Stimulated activated CD4-positive, alpha-beta T cell treated with anti-CD3 and anti-CD28 coated beads, TNF-alpha, amount 100 ng/mL, for 4 hours (primary cell): ENCODE data around the gene AKT1S1.

ENCODE experiments used
- DNase-seq, 3 experiments: peaks; one replicate each; pipeline ENCODE4 v3.0.0-alpha.2; 2020; ENCODE audit warnings: low read depth in 3 of 3

The AKT1S1 gene

GRCh38 chr19:49854378-49855263 lies 22.5 kb downstream of the AKT1S1 start:
- DNase-seq, result no peak

GRCh38 chr19:49853852-49854377 lies 23.2 kb downstream of the AKT1S1 start:
- no peak for DNase-seq

GRCh38 chr19:49852631-49853126 lies 24.5 kb downstream of the AKT1S1 start:
- no peak for DNase-seq

- DNase-seq, result no peak
These were observed 25.5 kb downstream of the AKT1S1 start for GRCh38 chr19:49851456-49852259.

GRCh38 chr19:49850487-49851342 lies 26.4 kb downstream of the AKT1S1 start, which contains the start of gene PTOV1:
Gene PTOV1 (plus strand): TSS chr19:49851159.
- DNase-seq, result peak; percentile 77 to 80 (median 79)

- no peak for DNase-seq
These were observed 27.0 kb downstream of the AKT1S1 start for GRCh38 chr19:49850221-49850486.

- DNase-seq, result no peak
These were observed 27.5 kb downstream of the AKT1S1 start for GRCh38 chr19:49849433-49850220.

- DNase-seq, result no peak
These were observed 28.2 kb downstream of the AKT1S1 start for GRCh38 chr19:49848938-49849337.

- DNase-seq, result no peak
These were observed 29.1 kb downstream of the AKT1S1 start for GRCh38 chr19:49847731-49848696.

- DNase-seq, result no peak
These were observed 30.7 kb downstream of the AKT1S1 start for GRCh38 chr19:49846408-49846807.

- DNase-seq, result no peak
These were observed 31.7 kb downstream of the AKT1S1 start for GRCh38 chr19:49845414-49845813.

GRCh38 chr19:49844138-49845095 lies 32.7 kb downstream of the AKT1S1 start:
- no peak for DNase-seq

GRCh38 chr19:49843265-49843664 lies 33.9 kb downstream of the AKT1S1 start:
- no peak for DNase-seq

GRCh38 chr19:49840736-49841249 lies 36.4 kb downstream of the AKT1S1 start:
- no peak for DNase-seq

- DNase-seq, result no peak
These were observed 36.8 kb downstream of the AKT1S1 start for GRCh38 chr19:49840321-49840720.

GRCh38 chr19:49839713-49840112 lies 37.4 kb downstream of the AKT1S1 start:
- no peak for DNase-seq

GRCh38 chr19:49838885-49839588 lies 38.1 kb downstream of the AKT1S1 start:
- no peak for DNase-seq

- DNase-seq, result no peak
These were observed 39.7 kb downstream of the AKT1S1 start for GRCh38 chr19:49837425-49837824.
